ENCODE results near the gene ZNF514.
"Not testable (repeated sequence)": the region's sequence is repeated elsewhere in the genome, so short reads cannot be mapped to it uniquely, and the experiment has no call there.

ZNF514 gene

GRCh38 chr2:95122197-95122551 lies 37.5 kb downstream of the ZNF514 start:
- DNase-seq, result no peak

GRCh38 chr2:95121407-95122196 lies 38.0 kb downstream of the ZNF514 start, which contains the start of gene MRPS5:
Gene MRPS5 (minus strand): TSS chr2:95121808. CDS start chr2:95121791, 17 bp downstream.
- DNase-seq, result peak; percentile 25 to 83

- DNase-seq, result peak in 1 of 2 experiments; percentile 47
Measured at GRCh38 chr2:95121093-95121406, 38.6 kb downstream of the ZNF514 start.

- peak in 1 of 2 experiments; percentile 56 for DNase-seq
Measured at GRCh38 chr2:95115418-95115817, 44.2 kb downstream of the ZNF514 start.

GRCh38 chr2:95113464-95113863 lies 46.2 kb downstream of the ZNF514 start:
- DNase-seq, result no peak

- DNase-seq, result no peak
Measured at GRCh38 chr2:95110395-95110794, 49.3 kb downstream of the ZNF514 start.

GRCh38 chr2:95109260-95109659 lies 50.4 kb downstream of the ZNF514 start:
- no peak for DNase-seq

GRCh38 chr2:95106081-95106480 lies 53.6 kb downstream of the ZNF514 start:
- no peak for DNase-seq

GRCh38 chr2:95104606-95105005 lies 55.0 kb downstream of the ZNF514 start:
- DNase-seq, result no peak

GRCh38 chr2:95099910-95100309 lies 59.7 kb downstream of the ZNF514 start:
- no peak for DNase-seq

- not testable (repeated sequence) for DNase-seq
Measured at GRCh38 chr2:95098273-95098672, 61.4 kb downstream of the ZNF514 start.
